HG03354 (cell line): Measurements from ENCODE around the gene LMBR1L.
"Not testable (repeated sequence)": the region's sequence is repeated elsewhere in the genome, so short reads cannot be mapped to it uniquely, and the experiment has no call there.

Experiments
- ATAC-seq: cut with Tn5 transposase; IDR thresholded peaks from one replicate; pipeline ENCODE4 v1.9.1; 2021; ENCODE audit warnings: mild to moderate bottlenecking; ENCODE audit not compliant: unreplicated experiment, poor library complexity, severe bottlenecking

The LMBR1L gene

GRCh38 chr12:49110464-49111155, at the start of gene LMBR1L:
Gene LMBR1L (minus strand): TSS chr12:49110847. CDS start chr12:49110555, 292 bp downstream.
- peak; percentile 97 for ATAC-seq

GRCh38 chr12:49160399-49160798, 49.8 kb upstream of the LMBR1L start:
- peak; percentile 46 for ATAC-seq

- ATAC-seq: no peak
Measured at GRCh38 chr12:49154221-49154620, 43.6 kb upstream of the LMBR1L start.

- ATAC-seq: no peak
Measured at GRCh38 chr12:49147384-49147783, 36.7 kb upstream of the LMBR1L start.

GRCh38 chr12:49146406-49146805, 35.8 kb upstream of the LMBR1L start:
- no peak for ATAC-seq

- no peak for ATAC-seq
Measured at GRCh38 chr12:49144384-49144783, 33.7 kb upstream of the LMBR1L start.

- ATAC-seq: no peak
Measured at GRCh38 chr12:49138999-49139398, 28.4 kb upstream of the LMBR1L start.

GRCh38 chr12:49138587-49138986, 27.9 kb upstream of the LMBR1L start:
- ATAC-seq: no peak

- ATAC-seq: no peak
Measured at GRCh38 chr12:49137476-49137875, 26.8 kb upstream of the LMBR1L start.

- not testable (repeated sequence) for ATAC-seq
Measured at GRCh38 chr12:49136997-49137396, 26.4 kb upstream of the LMBR1L start.

GRCh38 chr12:49133590-49133989, 22.9 kb upstream of the LMBR1L start:
- ATAC-seq: no peak

GRCh38 chr12:49133014-49133413, 22.4 kb upstream of the LMBR1L start:
- ATAC-seq: no peak

GRCh38 chr12:49131894-49132461, 21.3 kb upstream of the LMBR1L start:
- ATAC-seq: no peak

- peak; percentile 70 for ATAC-seq
Measured at GRCh38 chr12:49131051-49131893, 20.6 kb upstream of the LMBR1L start, which contains the start of gene TUBA1B. Gene TUBA1B (minus strand): TSS chr12:49131395. CDS start chr12:49131300, 95 bp downstream.

GRCh38 chr12:49130151-49131050, 19.8 kb upstream of the LMBR1L start:
- ATAC-seq: peak; percentile 56

- no peak for ATAC-seq
Measured at GRCh38 chr12:49129332-49130150, 18.9 kb upstream of the LMBR1L start.

- not testable (repeated sequence) for ATAC-seq
Measured at GRCh38 chr12:49127971-49128370, 17.3 kb upstream of the LMBR1L start.

- ATAC-seq: no peak
Measured at GRCh38 chr12:49126852-49127763, 16.5 kb upstream of the LMBR1L start.
